GM19438 (cell line): Measurements from ENCODE around the gene SULT2A1.
"Not testable (repeated sequence)": the region's sequence is repeated elsewhere in the genome, so short reads cannot be mapped to it uniquely, and the experiment has no call there.

Experiments used
- ATAC-seq: cut with Tn5 transposase; IDR thresholded peaks from one replicate; pipeline ENCODE4 v1.9.1; 2021; ENCODE audit warnings: low read depth; ENCODE audit not compliant: unreplicated experiment

Gene SULT2A1, protein sequence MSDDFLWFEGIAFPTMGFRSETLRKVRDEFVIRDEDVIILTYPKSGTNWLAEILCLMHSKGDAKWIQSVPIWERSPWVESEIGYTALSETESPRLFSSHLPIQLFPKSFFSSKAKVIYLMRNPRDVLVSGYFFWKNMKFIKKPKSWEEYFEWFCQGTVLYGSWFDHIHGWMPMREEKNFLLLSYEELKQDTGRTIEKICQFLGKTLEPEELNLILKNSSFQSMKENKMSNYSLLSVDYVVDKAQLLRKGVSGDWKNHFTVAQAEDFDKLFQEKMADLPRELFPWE

DNA sequence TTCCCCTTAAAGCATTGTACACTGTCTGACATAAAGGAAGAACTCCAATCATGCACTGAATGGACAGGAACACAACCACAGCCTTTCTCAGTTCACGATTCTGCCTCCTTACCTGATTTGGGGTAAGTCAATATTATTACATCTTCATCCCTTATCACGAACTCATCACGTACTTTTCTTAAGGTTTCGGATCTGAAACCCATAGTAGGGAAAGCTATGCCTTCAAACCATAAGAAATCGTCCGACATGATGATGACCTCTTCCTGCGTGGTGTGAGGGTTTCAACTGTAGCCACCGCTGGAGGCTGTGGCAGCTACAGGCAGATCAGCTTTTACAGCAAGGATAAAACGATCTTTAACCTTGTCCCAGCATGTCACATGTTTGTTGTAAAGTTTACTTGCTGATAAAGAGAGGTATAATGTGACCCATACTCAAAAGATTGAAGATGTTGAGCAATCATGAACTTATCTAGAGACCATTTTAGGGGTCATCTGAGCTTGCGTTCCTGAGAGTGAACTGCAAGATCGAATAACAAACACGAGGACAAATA lies at the start of gene SULT2A1:
Gene SULT2A1 (minus strand): TSS at position 306 of the 550 bp plus-strand sequence. CDS start 58 bp downstream, at position 248.
- ATAC-seq: no peak

DNA sequence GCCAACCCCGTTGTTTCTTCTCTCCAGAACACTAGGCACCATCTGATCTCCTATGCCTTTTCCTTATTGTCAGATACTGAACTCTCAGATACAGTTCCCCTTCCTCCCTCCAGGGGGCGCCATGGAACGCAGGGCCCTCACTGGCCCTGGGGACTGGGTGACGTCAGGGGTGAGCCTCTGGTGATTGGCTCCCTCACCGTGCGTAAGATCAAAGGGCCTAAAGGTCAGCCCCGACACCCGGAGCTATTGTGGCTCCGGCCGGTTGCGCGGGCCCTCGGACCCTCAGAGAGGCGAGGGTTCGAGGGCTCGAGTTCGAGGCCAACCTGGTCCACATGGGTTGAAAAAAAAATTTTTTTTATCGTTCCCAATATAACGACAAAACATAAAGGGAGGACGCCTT lies 42.5 kb upstream of the SULT2A1 start:
- not testable (repeated sequence) for ATAC-seq

DNA sequence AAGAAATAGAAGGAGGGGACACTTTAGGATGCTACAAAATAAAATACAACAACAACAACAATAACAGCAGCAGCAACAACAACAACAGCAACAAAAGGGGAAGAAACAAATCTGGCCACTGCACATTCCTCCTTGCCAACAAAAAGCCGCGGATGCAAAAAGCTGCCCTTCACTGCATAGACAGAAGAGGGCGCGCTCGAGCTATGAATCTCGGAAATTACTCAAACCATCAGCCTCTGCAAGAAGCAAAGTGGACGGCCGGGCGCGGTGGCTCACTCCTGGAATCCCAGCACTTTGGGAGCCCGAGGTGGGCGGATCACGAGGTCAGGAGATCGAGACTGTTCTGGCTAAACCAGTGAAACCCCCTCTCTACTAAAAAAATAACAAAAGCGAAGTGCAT lies 34.0 kb upstream of the SULT2A1 start:
- not testable (repeated sequence) for ATAC-seq

DNA sequence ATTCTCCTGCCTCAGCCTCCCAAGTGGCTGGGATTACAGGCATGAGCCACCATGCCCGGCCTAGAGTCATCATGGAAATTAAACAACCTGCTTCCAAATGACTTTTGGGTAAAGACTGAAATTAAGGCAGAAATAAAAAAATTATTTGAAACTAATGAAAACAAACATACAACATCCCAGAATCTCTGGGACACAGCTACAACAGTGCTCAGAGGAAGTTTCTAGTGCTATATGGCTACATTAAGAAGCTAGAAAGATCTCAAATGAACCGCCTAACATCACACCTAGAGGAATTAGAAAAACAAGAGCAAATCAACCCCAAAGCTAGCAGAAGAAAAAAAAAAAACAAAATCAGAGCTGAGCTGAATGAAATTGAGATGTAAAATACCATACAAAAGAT lies 24.1 kb upstream of the SULT2A1 start:
- ATAC-seq: not testable (repeated sequence)

DNA sequence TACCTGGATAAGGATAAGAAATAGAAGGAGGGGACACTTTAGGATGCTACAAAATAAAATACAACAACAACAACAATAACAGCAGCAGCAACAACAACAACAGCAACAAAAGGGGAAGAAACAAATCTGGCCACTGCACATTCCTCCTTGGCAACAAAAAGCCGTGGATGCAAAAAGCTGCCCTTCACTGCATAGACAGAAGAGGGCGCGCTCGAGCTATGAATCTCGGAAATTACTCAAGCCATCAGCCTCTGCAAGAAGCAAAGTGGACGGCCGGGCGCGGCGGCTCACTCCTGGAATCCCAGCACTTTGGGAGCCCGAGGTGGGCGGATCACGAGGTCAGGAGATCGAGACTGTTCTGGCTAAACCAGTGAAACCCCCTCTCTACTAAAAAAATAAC lies 23.2 kb upstream of the SULT2A1 start:
- not testable (repeated sequence) for ATAC-seq

DNA sequence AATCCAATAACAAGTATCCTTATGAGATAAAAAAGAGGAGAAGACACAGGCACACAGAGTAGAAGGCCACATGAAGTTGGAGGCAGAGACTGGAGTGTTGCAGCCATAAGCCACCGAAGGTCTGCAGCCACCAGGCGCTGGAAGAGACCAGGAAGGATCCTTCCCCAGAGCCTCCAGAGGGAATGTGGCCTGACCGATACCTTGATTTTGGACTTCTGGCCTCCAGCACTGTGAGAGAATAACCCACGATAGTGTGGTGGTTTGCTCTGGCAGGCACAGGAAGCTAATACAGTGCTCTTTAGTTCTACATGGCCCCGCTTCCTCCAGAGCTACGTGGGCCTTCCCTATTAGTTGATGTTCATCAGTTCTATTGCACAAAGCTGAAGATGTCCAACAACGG lies 15.3 kb upstream of the SULT2A1 start:
- no peak for ATAC-seq

DNA sequence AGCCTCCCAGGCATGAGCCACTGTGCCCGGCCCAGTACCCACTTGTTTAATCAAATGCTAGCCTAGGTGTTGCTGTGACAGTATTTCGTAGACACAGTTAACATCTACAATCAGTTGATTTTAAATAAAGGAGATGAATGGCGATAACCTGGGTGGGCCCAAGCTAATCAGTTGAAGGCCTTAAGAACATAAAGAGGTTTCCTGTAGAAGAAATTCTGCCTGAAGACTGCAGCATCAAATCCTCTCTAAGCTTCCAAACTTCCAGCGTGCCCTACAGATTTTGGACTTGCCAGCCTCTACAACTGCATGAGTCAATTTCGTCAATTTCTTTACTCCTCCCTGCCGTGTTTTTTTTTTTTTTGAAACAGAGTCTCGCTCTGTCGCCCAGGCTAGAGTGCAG lies 13.2 kb upstream of the SULT2A1 start:
- no peak for ATAC-seq

DNA sequence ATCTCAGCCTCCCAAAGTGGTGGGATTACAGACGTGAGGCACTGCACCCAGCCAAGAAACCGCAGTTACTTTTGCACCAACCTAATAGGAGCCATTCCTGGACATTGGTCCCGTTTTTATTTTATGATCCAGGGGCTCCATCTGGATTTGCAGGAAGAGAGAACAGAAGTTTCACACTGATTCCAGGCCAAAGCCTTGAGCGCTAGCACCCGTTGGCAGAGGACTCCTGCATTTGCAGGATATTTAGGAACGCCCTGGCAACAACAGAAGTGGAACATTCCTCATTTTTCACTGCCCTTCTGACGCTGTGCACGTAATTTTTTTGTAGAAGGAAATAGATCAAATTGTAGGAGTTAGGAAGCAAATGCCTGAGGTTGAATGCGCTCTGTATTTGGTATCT lies 11.7 kb upstream of the SULT2A1 start:
- ATAC-seq: no peak

DNA sequence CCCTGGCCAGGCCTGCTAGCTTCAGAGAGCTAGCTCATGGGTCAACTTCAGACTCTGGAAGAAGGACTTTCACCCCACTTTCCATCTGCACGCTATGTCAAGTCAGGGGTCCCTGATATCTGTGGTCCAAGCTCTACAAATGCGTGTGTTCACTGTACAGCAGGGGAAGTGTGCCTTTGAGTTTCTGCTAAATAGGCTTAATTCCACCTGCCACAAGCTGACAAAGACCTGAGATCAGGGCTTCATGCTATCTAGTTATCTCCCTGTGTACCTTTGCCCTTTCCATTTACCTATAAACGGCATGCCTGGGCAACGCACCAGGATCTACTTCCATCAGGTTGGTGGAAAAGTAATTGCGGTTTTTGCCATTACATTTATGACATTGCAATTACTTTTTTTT lies 10.7 kb upstream of the SULT2A1 start:
- no peak for ATAC-seq

DNA sequence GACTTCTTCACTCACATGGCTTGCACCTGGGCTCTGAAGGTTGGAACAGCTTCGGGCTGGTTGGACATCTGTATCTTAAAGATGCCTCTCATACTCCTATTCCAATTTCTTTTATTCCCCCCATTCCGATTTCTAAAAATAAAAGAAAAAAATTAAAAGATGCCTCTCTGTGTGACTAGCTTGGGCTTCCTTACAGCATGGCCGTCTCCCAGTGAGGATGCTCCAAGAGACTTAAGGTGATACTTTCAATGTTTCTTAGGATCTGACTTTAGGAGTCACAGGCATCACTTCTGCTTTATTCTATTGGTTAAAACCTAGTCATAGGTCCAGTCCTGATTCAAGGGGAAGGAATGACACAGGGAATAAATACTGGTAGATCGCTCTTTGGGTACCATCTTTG lies 9.9 kb upstream of the SULT2A1 start:
- ATAC-seq: no peak

DNA sequence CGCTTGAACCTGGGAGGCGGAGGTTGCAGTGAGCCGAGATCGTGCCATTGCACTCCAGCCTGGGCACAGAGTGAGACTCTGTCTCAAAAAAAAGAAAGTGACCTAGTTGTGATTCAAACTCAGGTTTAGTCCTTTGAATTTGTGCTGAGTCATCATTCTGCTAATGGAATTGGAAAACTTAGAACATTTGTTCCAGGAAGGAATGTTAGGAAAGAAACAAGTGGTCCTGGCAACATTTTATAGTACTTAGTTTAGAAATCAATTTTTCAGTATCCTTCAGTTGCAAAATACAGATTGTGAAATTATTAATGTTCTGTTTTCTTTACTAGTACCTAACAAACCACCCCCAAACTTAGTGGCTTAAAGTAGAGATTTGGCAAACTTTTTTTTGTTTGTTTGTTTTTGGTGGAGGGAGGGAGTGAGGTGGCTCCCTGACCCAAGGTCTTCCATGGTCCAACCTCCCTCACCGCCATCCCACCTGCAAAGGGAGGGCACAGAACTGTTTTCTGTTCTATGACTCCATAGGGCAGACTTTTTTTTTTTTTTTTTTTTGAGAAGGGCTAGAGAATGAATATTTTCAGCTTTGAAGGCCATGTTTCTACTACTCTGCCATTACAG lies 9.2 kb upstream of the SULT2A1 start:
- ATAC-seq: no peak

DNA sequence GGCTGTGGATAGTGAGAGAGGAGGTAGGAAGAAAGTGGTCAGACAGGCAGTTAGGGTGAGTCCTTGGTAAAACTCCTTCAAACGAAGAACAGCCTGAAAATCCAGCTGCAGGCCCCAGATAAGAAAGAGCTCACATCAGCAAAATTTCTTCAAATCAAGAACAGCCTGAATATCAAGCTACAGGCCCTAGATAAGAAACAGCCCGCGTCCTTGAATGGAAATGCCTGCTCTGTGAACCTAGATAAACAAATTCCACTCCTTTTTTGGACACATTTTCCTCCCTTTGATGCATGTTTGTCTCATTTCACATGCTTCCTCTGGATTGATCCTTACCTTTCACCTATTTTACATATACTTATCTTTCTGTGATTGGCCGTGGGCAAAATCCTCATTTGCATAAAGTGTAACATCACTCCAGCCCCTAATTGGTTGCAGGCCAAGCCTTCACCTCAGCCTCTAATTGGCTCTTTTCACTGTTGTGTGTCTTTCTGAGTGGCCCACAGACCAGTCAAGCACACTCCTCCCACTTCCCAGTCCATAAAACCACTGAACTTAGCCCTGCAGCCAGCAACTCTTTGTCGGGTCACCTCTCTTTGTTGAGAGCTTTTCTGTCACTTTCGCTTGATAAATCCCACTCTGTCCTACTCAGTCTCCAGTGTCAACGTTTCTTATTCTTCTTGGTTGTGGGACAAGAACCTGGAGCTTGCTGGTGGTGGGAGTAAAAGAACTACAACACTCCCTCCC lies 6.0 kb upstream of the SULT2A1 start:
- ATAC-seq: no peak

DNA sequence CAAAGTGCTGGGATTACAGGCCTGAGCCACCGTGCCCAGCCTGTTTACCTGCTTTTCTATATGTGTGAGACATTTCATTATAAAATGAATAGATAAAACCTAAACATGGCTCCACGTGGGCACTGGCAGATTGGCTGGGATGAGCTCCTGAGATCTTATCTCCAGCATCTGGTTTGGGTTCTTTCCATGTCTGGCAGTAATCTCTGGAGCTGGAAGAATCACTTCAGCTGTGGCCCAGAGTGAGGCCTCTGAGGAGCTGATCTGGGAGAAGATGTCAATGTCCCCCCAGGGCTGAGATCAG lies 5.5 kb upstream of the SULT2A1 start:
- no peak for ATAC-seq

DNA sequence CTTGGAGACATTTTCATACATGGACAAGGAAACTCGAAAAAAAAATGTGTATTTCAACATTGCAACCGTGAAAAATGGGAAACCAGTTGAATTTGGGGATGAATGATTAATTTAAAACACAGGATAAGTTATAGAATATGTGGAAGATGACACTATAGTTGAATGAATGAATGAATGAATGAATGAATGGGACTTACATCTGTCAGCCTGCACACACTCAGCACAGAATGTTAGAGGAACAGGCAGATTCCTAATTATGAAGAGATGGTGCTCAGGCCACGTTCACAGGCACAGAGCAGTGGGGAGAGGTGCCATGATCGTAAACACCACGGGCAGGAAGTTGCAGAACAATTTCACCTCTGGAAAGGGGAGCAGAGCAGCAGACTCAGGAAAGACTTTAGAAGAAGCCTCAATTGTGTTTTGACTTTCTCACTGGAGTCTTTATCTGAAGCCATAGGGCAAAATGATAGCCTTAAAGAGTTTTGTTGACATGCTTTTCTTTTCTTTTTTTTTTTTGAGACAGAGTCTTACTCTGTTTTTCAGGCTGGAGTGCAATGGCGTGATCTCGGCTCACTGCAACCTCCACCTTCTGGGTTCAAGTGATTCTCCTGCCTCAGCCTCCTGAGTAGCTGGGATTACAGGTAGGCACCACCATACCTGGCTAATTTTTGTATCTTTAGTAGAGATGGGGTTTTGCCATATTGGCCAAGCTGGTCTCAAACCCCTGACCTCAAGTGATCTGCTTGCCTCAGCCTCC lies 4.9 kb upstream of the SULT2A1 start:
- ATAC-seq: no peak

DNA sequence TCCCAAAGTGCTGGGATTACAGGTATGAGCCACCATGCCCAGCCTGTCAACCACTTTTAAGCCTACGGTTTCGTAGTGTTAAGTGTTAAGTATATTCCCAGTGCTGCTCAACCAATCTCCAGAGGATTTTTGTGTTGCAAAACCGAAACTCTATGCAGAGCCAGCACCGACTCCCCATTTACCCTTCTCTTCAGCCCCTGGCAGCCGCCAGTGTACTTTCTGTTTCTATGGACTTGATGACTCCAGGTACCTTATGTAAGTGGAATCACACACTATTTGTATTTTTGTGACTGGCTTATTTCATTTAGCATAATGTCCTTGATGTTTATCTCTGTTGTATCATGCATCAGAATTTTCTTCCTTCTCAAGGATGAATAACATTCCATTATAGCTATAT lies 1.1 kb downstream of the SULT2A1 start:
- ATAC-seq: no peak

DNA sequence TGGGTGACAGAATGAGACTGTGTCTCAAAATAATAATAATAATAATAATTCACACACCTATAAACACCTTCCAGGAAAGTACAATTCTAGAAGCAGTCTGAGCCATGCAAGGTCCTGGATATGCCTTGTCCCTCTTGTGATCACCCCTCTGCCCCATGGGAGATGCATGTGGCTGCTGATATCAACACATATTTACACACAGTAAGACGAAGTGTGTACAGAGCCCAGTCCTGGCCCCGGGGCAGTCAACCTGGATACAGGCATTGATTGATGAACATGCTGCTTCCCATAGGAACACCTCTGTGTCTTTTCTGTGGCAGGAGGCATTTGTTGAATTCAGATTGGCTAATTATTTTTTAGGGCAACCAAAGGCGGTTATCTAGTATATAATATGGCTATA lies 3.2 kb downstream of the SULT2A1 start:
- ATAC-seq: no peak

DNA sequence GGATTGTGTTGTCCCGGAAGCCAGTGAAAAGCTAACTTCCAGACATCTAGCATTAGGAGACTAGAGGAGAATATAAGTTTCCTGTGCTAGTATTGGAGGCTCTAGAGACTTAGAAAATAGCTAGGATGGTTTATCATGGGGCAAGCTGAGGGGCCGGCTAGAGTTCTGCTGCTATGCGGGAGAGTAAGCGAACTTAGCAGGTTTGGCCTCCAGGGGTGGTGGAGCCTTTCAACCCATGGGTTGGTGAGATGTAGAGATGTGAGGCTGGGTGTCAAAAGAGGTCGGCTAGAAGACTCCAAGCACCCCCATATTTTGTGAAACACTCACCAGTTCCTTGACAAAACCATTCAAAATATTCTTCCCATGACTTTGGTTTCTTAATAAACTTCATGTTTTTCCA lies 4.4 kb downstream of the SULT2A1 start:
- no peak for ATAC-seq

DNA sequence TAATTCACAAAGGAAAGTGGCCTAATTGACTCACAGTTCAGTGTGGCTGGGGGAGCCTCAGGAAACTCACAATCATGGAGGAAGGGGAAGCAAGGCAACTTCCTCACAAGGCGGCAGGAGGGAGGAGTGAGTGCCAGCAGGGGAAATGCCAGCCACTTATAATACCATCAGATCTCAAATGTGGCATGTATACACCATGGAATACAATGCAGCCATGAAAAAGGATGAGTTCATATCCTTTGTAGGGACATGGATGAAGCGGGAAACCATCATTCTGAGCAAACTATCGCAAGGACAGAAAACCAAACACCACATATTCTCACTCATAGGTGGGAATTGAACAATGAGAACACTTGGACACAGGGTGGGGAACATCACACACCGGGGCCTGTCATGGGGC lies 6.7 kb downstream of the SULT2A1 start:
- not testable (repeated sequence) for ATAC-seq

DNA sequence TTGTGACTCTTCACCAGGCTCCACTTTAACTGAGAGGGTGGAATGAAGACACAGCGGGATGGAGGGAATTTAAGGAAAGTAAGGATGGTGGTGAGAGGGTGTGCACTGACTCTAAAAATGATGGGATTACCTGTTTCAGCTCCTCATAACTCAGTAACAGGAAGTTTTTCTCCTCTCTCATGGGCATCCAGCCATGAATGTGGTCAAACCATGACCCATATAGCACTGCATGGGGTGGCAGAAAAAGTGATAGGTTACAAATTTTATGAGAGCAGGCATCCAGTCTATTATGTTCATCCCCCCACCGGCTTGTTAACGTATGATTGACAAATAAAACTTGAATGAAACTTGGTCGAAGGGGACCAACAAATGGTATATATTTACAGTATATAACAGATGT lies 7.2 kb downstream of the SULT2A1 start:
- ATAC-seq: no peak

DNA sequence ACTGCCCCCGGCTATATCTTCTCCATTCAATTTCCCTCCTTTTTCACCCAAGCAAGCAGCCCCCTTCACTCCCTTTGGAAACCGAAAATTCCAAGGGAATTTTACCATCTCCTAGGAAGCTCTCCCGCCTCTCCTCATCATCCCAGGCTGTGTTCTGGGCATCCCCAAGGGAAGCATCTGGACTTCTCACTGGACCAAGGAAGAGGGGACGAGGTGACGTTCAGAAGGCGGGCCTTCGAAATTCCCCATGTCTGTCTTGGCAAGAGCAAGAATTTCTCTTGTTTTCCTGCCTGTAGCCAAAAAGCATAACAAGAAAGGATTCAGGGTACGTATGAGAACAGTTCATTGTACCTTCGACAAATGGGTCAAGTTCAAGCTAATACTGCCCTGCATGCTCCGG lies 20.9 kb downstream of the SULT2A1 start:
- no peak for ATAC-seq

DNA sequence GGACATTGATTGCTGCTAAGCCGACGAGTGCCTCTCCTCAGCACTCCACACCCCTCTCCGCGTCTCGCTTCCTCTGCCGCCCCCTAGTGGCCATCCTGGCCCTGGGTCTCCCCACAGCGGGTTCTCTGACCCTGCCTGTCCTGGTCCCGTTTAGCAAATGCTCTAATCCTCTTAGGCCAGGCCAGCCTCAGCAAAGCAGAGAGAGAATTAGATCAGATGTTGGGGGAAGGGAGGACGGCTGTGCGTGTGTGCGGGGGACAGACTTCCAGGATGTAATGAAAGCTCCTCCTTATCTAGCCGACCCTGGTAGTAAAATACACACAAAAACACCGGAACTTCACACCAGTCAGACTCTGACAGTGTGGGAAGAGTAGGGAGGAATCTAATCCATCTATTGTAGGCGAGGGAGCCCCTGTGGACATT lies 22.6 kb downstream of the SULT2A1 start:
- ATAC-seq: no peak
